PC-3 (cell line): ENCODE data around the gene TEDC1.

Experiments used
- CTCF ChIP-seq: fragments of 300-600 bp; sonication (generic); conservative IDR thresholded peaks from 2 replicates; pipeline ENCODE4 v1.5.1; 2017; ENCODE audit warnings: antibody characterized with exemption, low read depth, mild to moderate bottlenecking, low read length
- EZH2 ChIP-seq: fragments of 300-600 bp; sonication (generic); IDR thresholded peaks from one replicate; pipeline ENCODE4 v1.6.1; 2017; ENCODE audit warnings: antibody characterized with exemption, mild to moderate bottlenecking, low read length; ENCODE audit not compliant: unreplicated experiment
- EZH2phosphoT487 ChIP-seq: fragments of 300-600 bp; sonication (generic); IDR thresholded peaks from 2 replicates; pipeline ENCODE4 v1.6.1; 2018; ENCODE audit warnings: mild to moderate bottlenecking, antibody characterized with exemption, low read length, borderline replicate concordance

- TF ChIP-seq CTCF (no peak), EZH2 (no peak), EZH2phosphoT487 (no peak)
Measured at GRCh38 chr14:105500036-105500725, 9.1 kb downstream of the TEDC1 start.
